ENCODE results near the gene SP3. TPM values are rescaled to one million over a fixed set of nuclear protein-coding genes. Genes with fewer than 3 reads are reported as not detected.
"Not testable (repeated sequence)": the region's sequence is repeated elsewhere in the genome, so short reads cannot be mapped to it uniquely, and the experiment has no call there.

The SP3 gene
- total and polyA plus RNA-seq, 2 donors (not counting 1 experiment from before 2014, with no cell fraction given): 64.1 to 124 TPM

GRCh38 chr2:173891315-173892037 is 73.7 kb downstream of the SP3 start:
- Histone ChIP-seq H3K27ac (ENCODE audit: insufficient read depth, low read length) (no peak overlapping the region), H3K4me3 (replicated peaks in 1 of 4; ENCODE audit: control extremely low read depth in 1 of 4, insufficient read depth in 1 of 4, low read depth in 3 of 4, low read length in 4 of 4) (no peak overlapping the region), H3K4me2 (ENCODE audit: extremely low read depth, insufficient read depth, low read length) (no peak overlapping the region), H4K20me1 (ENCODE audit: control insufficient read depth, extremely low read depth, insufficient read depth, low read length) (no peaks in the 10 kb centered on the region), H3K9ac (ENCODE audit: insufficient read depth, low read length) (no peak overlapping the region), H3K27me3 (ENCODE audit: control insufficient read depth, insufficient read depth, low read length) (peaks cover 2% of the 10 kb centered on the region), H3K36me3 (ENCODE audit: control insufficient read depth, insufficient read depth, low read length) (no peaks in the 10 kb centered on the region), H3K79me2 (ENCODE audit: control insufficient read depth, insufficient read depth, low read length) (no peaks in the 10 kb centered on the region), H3K4me1 (ENCODE audit: control insufficient read depth, extremely low read depth, insufficient read depth, low read length) (no peaks in the 10 kb centered on the region), H2AFZ (ENCODE audit: low read length) (no peak overlapping the region), H3K9me3 (ENCODE audit: control insufficient read depth, insufficient read depth, low read depth, low read length) (no peaks in the 10 kb centered on the region)
- no peak for TF ChIP-seq EZH2 (IDR thresholded peaks at IDR 0.05; ENCODE audit: low read length, missing control alignments)
- DNase-seq (ENCODE audit: low read depth in 2 of 2): no peak

- not testable (repeated sequence) for H3K27ac ChIP-seq (ENCODE audit: insufficient read depth, low read length); H2AFZ ChIP-seq (ENCODE audit: low read length); H3K79me2 ChIP-seq (ENCODE audit: control insufficient read depth, insufficient read depth, low read length); H4K20me1 ChIP-seq (ENCODE audit: control insufficient read depth, extremely low read depth, insufficient read depth, low read length); H3K4me1 ChIP-seq (ENCODE audit: control insufficient read depth, extremely low read depth, insufficient read depth, low read length); DNase-seq (ENCODE audit: low read depth in 2 of 2); H3K4me3 ChIP-seq (replicated peaks in 1 of 4; ENCODE audit: control extremely low read depth in 1 of 4, insufficient read depth in 1 of 4, low read depth in 3 of 4, low read length in 4 of 4); H3K27me3 ChIP-seq (ENCODE audit: control insufficient read depth, insufficient read depth, low read length); H3K36me3 ChIP-seq (ENCODE audit: control insufficient read depth, insufficient read depth, low read length); H3K9ac ChIP-seq (ENCODE audit: insufficient read depth, low read length); H3K9me3 ChIP-seq (ENCODE audit: control insufficient read depth, insufficient read depth, low read depth, low read length); H3K4me2 ChIP-seq (ENCODE audit: extremely low read depth, insufficient read depth, low read length)
These were observed 75.7 kb downstream of the SP3 start for GRCh38 chr2:173889464-173889863.

GRCh38 chr2:173886613-173887012 is 78.6 kb downstream of the SP3 start:
- H3K4me1 ChIP-seq (ENCODE audit: control insufficient read depth, extremely low read depth, insufficient read depth, low read length): no peaks in the 10 kb centered on the region
- H3K27me3 ChIP-seq (ENCODE audit: control insufficient read depth, insufficient read depth, low read length): peaks cover 2% of the 10 kb centered on the region
- no peak overlapping the region for H2AFZ ChIP-seq (ENCODE audit: low read length)
- no peak for TF ChIP-seq CTCF (conservative IDR thresholded peaks at IDR 0.05 in 1 of 2, IDR thresholded peaks at IDR 0.05 in 1 of 2; ENCODE audit: low read depth in 1 of 2, low read length in 2 of 2)
- no peak for TF ChIP-seq EZH2 (IDR thresholded peaks at IDR 0.05; ENCODE audit: low read length, missing control alignments)
- H3K36me3 ChIP-seq (ENCODE audit: control insufficient read depth, insufficient read depth, low read length): no peaks in the 10 kb centered on the region
- H3K27ac ChIP-seq (ENCODE audit: insufficient read depth, low read length): no peak overlapping the region
- H4K20me1 ChIP-seq (ENCODE audit: control insufficient read depth, extremely low read depth, insufficient read depth, low read length): no peaks in the 10 kb centered on the region
- no peak for DNase-seq (ENCODE audit: low read depth in 2 of 2)
- no peak overlapping the region for H3K4me2 ChIP-seq (ENCODE audit: extremely low read depth, insufficient read depth, low read length)
- H3K79me2 ChIP-seq (ENCODE audit: control insufficient read depth, insufficient read depth, low read length): no peaks in the 10 kb centered on the region
- H3K9me3 ChIP-seq (ENCODE audit: control insufficient read depth, insufficient read depth, low read depth, low read length): no peaks in the 10 kb centered on the region
- H3K4me3 ChIP-seq (replicated peaks in 1 of 4; ENCODE audit: control extremely low read depth in 1 of 4, insufficient read depth in 1 of 4, low read depth in 3 of 4, low read length in 4 of 4): no peak overlapping the region
- H3K9ac ChIP-seq (ENCODE audit: insufficient read depth, low read length): no peak overlapping the region

GRCh38 chr2:173884025-173884802 is 81.0 kb downstream of the SP3 start:
- no peak overlapping the region for H3K9ac ChIP-seq (ENCODE audit: insufficient read depth, low read length)
- peaks cover 9% of the 10 kb centered on the region for H3K27me3 ChIP-seq (ENCODE audit: control insufficient read depth, insufficient read depth, low read length)
- H3K4me3 ChIP-seq (replicated peaks in 1 of 4; ENCODE audit: control extremely low read depth in 1 of 4, insufficient read depth in 1 of 4, low read depth in 3 of 4, low read length in 4 of 4): no peak overlapping the region
- H3K79me2 ChIP-seq (ENCODE audit: control insufficient read depth, insufficient read depth, low read length): no peaks in the 10 kb centered on the region
- H3K36me3 ChIP-seq (ENCODE audit: control insufficient read depth, insufficient read depth, low read length): no peaks in the 10 kb centered on the region
- TF ChIP-seq CTCF (conservative IDR thresholded peaks at IDR 0.05 in 1 of 2, IDR thresholded peaks at IDR 0.05 in 1 of 2; ENCODE audit: low read depth in 1 of 2, low read length in 2 of 2): peak; percentile 30 to 58
- no peak for TF ChIP-seq EZH2 (IDR thresholded peaks at IDR 0.05; ENCODE audit: low read length, missing control alignments)
- no peaks in the 10 kb centered on the region for H3K9me3 ChIP-seq (ENCODE audit: control insufficient read depth, insufficient read depth, low read depth, low read length)
- no peaks in the 10 kb centered on the region for H4K20me1 ChIP-seq (ENCODE audit: control insufficient read depth, extremely low read depth, insufficient read depth, low read length)
- no peaks in the 10 kb centered on the region for H3K4me1 ChIP-seq (ENCODE audit: control insufficient read depth, extremely low read depth, insufficient read depth, low read length)
- DNase-seq (ENCODE audit: low read depth in 2 of 2): peak; percentile 29 to 52
- H3K4me2 ChIP-seq (ENCODE audit: extremely low read depth, insufficient read depth, low read length): no peak overlapping the region
- H2AFZ ChIP-seq (ENCODE audit: low read length): no peak overlapping the region
- H3K27ac ChIP-seq (ENCODE audit: insufficient read depth, low read length): no peak overlapping the region

All from fibroblast of lung (primary cell).